ENCODE measurements around the gene MAP3K12.
"Not testable (repeated sequence)": the region's sequence is repeated elsewhere in the genome, so short reads cannot be mapped to it uniquely, and the experiment has no call there.

Gene MAP3K12

GRCh38 chr12:53489242-53489864 lies 9.9 kb downstream of the MAP3K12 start:
- no peak for DNase-seq

- DNase-seq = no peak
Observed at GRCh38 chr12:53486736-53487487, 12.3 kb downstream of the MAP3K12 start.

GRCh38 chr12:53485955-53486735 lies 13.1 kb downstream of the MAP3K12 start:
- no peak for DNase-seq

GRCh38 chr12:53484686-53485575 lies 14.3 kb downstream of the MAP3K12 start:
- DNase-seq = no peak

GRCh38 chr12:53483979-53484377 lies 15.3 kb downstream of the MAP3K12 start:
- DNase-seq = no peak

GRCh38 chr12:53483225-53483978 lies 15.9 kb downstream of the MAP3K12 start:
- DNase-seq = no peak

GRCh38 chr12:53482626-53483168 lies 16.6 kb downstream of the MAP3K12 start:
- no peak for DNase-seq

GRCh38 chr12:53481939-53482586 lies 17.2 kb downstream of the MAP3K12 start:
- peak in 1 of 2 experiments; percentile 39 for DNase-seq

GRCh38 chr12:53481458-53481857 lies 17.8 kb downstream of the MAP3K12 start:
- DNase-seq = not testable (repeated sequence)

- no peak for DNase-seq
Observed at GRCh38 chr12:53480491-53481442, 18.5 kb downstream of the MAP3K12 start.

- no peak for DNase-seq
Observed at GRCh38 chr12:53479331-53479730, 19.9 kb downstream of the MAP3K12 start.

GRCh38 chr12:53478865-53479264 lies 20.4 kb downstream of the MAP3K12 start:
- no peak for DNase-seq

- peak; percentile 33 to 65 for DNase-seq
Observed at GRCh38 chr12:53476769-53477209, 22.5 kb downstream of the MAP3K12 start.

- no peak for DNase-seq
Observed at GRCh38 chr12:53474819-53475218, 24.4 kb downstream of the MAP3K12 start.

GRCh38 chr12:53474077-53474476 lies 25.2 kb downstream of the MAP3K12 start:
- DNase-seq = no peak

- DNase-seq = no peak
Observed at GRCh38 chr12:53472056-53472582, 27.1 kb downstream of the MAP3K12 start.

GRCh38 chr12:53468282-53468681 lies 31.0 kb downstream of the MAP3K12 start:
- no peak for DNase-seq

GRCh38 chr12:53467880-53468279 lies 31.4 kb downstream of the MAP3K12 start:
- no peak for DNase-seq

GRCh38 chr12:53467082-53467481 lies 32.2 kb downstream of the MAP3K12 start:
- DNase-seq = no peak
